GM20000 (cell line): ENCODE data around the gene CDH11.

ENCODE experiments used
- DNase-seq: peaks from one replicate; pipeline ENCODE4 v3.0.0; 2012; ENCODE audit warnings: low spot score
- CTCF ChIP-seq: IDR thresholded peaks from 2 replicates; pipeline ENCODE4 v1.5.1; 2012; ENCODE audit warnings: mild to moderate bottlenecking, control low read depth; ENCODE audit errors: extremely low read depth, missing control alignments

The CDH11 gene

GRCh38 chr16:64919929-64920607 lies 201.8 kb downstream of the CDH11 start:
- no peak for TF ChIP-seq CTCF
- DNase-seq: no peak

GRCh38 chr16:64919141-64919540 lies 202.7 kb downstream of the CDH11 start:
- no peak for TF ChIP-seq CTCF
- no peak for DNase-seq

- DNase-seq: no peak
- no peak for TF ChIP-seq CTCF
Observed at GRCh38 chr16:64916051-64916450, 205.8 kb downstream of the CDH11 start.

- no peak for DNase-seq
- TF ChIP-seq CTCF: no peak
Observed at GRCh38 chr16:64910356-64910755, 211.5 kb downstream of the CDH11 start.

- no peak for DNase-seq
- no peak for TF ChIP-seq CTCF
Observed at GRCh38 chr16:64907844-64908243, 214.0 kb downstream of the CDH11 start.

GRCh38 chr16:64903770-64904169 lies 218.1 kb downstream of the CDH11 start:
- DNase-seq: no peak
- TF ChIP-seq CTCF: no peak

- no peak for DNase-seq
- TF ChIP-seq CTCF: no peak
Observed at GRCh38 chr16:64900517-64900916, 221.3 kb downstream of the CDH11 start.
